ENCODE data around the gene CHKA.

CHKA gene

DNA sequence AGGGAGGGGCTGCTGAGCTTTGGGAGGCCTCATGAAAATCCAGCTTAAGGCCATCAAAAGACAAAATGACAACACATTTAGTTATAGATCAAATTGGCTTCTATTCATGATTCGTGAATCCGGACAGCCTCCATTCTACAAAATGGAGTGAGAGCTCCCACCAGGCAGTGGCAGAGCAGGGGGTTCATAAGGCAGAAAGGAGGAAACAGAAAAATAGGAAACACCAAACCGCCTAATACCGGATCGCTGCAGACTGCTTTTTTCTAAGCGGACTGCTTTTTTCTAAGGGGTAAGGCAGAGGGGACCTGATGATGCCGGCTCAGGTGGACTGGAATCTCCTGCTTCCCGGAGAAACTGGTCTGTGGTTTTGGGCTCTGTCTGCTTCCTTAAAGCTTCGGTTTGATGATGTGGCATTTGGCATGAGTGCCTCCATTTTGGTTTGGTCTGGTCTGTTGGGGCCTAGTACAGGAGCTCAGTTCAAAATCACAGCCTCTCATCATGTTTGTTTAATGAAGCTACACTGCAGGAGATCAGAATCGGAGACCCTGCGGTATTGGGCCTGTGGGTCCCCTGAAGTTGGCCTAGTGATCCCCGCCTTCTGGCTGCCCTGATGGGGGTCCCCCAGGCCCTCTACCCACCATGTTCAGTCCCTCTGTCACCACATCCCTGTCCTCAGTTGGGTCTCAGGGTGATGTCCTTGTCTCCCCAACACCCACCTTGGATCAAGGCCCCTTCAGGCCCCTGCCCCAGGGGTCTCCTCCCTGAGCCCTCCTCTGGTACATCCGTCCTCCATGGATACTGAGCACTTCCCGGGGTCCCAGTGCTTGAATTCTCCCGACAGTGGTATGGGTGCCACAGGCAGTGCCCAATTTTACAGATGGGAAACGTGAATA, 109.9 kb downstream of the CHKA start:
- DNase-seq: no peak

DNA sequence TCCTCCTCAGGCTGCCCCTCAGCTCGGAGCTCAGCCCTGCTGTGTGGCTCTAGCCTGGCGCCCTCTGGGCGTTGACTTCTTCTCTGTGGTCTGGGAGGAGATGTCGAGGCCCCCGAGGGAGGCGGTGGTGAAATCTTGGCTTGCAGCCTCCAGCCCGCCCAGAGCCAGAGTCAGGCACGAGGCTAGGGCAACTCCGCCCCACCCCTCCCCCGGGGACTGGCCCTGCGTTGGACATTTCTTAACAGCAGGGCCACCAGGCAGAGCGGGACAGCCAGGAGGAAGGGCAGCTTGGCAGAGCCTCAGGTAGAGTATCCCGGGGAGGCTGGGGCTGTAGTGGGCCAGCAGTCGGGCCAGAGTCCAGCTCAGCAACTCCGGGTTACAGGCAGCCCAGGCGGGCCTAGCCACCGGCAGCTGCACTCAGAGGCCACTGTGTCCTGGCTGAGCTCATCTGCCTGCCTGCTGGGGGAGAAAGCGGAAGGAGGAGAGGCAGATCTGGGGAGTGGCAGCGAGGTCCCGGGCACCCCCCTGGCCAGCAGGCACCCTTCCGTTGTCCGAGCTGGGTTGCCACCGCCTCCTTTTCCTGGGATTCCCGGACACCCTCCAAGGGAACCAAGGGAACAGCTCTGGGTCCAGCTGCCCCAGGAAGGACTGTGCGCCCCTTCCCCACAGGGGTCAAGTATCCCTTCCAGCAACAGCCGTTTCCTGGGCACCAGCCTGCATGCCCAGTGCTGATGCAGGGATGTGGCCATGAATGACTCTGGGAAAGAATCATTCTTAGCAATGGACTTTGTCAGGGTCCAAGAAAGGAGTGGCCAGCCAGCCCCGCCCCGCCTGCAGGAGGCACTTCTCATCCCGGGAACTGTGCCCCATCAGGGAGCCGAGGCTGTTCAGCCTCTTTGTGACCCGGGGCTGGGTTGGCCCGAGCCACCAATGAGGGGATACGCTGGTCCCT, 110.8 kb downstream of the CHKA start, which contains the start of gene ALDH3B1:
Gene ALDH3B1, plus strand, starts transcription at position 238 of the 952 bp plus-strand sequence. CDS start 4,971 bp downstream, outside the sequence.
- peak; percentile 15 for DNase-seq

DNA sequence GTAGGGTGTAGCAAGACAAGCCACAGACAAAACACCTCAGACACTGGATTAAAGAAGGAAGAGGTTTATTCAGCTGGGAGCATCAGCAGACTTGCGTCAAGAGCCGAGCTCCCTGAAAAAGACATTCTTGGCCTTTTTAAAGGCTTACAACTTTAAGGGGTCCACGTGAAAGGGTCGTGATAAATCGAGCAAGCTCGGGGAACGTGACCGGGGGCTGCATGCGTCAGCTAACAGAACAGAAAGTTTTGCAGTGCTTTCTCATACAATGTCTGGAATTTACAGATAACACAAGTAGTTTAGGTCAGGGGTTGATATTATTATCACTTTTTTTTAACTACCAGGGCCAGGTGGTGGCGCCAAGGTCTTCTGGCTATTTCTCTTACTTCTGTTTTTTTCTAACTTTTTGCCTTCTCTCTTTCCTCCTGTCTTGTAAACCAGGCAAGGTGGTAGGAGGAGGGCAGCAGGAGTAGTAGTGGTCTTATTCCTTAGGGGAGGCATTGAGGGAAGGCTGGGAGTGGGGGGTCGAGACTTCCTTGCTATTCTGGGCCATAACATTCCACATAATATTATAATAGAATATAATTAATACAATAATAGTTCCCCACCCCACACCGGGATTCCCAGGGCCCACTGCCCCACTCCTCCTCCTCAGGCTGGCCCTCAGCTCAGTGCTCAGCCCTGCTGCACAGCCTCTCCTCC, 111.6 kb downstream of the CHKA start:
- no peak for DNase-seq

DNA sequence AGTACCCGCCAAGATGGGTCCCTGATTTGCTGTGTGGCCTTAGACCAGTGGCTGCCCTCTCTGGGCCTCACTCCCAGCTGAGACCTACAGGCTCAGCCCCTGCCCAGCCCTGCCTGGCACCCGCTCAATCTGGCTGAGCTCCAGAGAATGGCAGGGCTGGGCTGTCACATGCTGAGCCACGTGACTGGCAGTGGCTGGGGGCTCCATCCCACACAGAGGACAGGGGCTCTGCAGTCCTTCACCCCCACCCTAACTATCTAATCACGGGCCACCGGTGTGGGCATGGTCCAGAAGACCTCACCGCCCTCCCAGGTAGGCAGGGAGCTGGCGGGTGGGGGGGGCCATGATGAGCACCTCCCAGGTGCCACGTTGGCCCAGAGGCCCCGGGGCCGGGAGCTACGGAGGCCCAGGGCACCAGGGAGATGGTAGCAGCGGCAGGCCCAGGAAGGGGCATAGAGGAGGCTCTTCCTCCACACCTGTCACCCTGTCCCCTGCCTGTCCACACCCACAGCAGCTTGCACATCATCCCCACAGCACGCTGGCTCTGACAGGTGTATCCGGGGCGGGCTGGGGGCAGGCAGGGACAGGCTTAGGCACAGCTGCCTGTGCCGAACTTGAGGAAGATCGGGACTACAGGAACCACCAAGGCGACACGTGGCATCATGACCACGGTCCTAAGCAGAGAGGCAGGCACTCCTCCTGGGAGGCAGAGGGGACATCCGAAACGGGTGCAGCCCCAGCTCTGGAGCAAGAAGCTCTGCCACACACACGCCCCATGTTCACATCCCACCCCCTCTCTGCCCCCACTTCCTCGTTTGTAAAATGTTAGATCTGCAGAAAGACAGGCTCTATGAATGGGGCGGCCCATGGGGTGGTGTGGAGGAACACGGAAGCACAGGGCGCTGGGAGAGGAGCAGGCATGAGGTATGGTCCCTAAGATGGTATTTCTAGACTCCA, 112.5 kb downstream of the CHKA start:
- no peak for DNase-seq

DNA sequence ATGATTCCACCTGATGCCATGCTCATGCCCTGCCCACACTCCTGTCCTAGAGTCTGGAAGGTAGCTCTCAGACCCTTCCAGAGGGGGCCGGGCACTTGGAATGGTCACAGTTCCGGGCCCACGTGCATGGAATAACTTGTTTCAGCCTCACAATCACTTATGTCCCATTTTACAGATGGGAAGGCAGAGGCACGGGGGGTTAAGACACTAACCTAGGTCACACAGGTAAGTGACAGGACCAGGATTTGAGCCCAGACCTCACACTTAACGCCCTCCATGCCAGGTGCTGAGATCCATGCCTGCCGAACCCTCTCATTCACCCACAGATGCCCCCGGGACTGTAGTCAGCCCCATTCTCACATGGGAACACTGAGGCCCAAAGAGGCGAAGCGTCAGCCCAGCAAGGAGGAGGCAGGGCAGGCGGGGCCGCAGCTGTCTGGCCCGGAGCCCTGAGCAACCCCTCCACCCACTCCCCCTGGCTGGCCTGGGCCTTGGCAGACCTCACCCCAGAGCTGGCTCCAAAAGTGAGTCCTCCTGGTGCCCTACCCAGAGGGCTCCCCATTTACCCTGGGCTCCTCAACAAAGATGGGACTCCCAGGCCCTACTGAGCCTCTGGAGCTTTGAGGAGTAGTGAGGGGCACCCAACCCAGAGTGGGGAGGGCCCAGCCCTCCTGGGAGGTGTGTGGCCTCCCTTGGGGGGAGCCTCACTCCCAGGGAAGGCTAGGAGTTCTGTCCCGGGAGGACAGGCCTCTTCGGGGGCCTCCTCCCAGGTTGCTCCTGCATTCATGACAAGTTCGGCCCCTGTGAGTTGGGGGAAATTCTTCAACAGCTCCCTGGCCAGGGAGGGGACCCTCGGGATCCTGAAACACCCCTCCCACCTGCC, 113.4 kb downstream of the CHKA start:
- DNase-seq: no peak

DNA sequence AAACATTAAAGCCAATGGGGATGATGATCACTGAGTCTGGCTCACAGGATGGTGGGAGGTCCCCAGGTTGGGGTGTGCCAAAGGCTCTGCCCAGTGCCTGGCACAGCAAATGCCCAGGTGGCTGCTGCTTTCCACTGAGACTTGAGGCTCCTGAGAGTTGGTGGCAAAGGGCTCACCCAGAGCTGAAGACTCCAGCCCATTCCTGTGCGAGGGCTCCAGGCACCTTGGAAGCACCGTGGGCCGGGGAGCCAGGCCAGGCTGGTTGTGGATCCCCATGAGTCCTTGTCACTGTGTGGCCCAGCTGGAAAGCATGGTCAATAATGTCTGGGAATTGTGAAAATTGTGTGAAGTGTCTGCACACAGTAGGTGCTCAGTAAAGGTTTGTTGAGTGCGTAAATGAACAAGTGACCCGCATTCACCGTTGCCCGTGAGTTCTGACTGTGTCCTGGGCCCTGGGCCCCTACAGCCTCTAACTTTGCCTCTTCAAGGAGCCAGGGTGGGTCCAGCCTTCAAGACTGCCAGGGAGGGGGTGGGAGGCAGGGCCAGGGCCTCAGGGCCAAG, 114.5 kb downstream of the CHKA start:
- DNase-seq: no peak

GRCh38 chr11:68004551-68005335, 116.4 kb downstream of the CHKA start:
- DNase-seq: no peak

- peak; percentile 85 for DNase-seq
Observed at GRCh38 chr11:68003846-68004550, 117.2 kb downstream of the CHKA start, which contains the start of gene UNC93B1. Gene UNC93B1 (minus strand): TSS chr11:68004097. CDS start chr11:68004043, 54 bp downstream.

- DNase-seq: peak; percentile 65
Observed at GRCh38 chr11:68002938-68003845, 118.0 kb downstream of the CHKA start.

Data from CD4-positive, alpha-beta T cell treated with Interleukin-10 for 1 hour (primary cell).